K562 (cell line): ENCODE measurements around the gene CCT7. TPM values are rescaled to one million over a fixed set of nuclear protein-coding genes. Genes with fewer than 3 reads are reported as not detected.

Experiments used
- CBFA2T2 ChIP-seq: fragments of 450-650 bp; conservative IDR thresholded peaks from 2 replicates; pipeline ENCODE4 v1.6.1; 2017; ENCODE audit warnings: mild to moderate bottlenecking
- CBFA2T3 ChIP-seq: fragments of 450-650 bp; IDR thresholded peaks from 2 replicates; pipeline ENCODE4 v1.6.1; 2017
- EHMT2 ChIP-seq: fragments of 450-650 bp; IDR thresholded peaks from 2 replicates; pipeline ENCODE4 v1.6.1; 2018; ENCODE audit warnings: antibody characterized with exemption
- MIER1 ChIP-seq: fragments of 450-650 bp; IDR thresholded peaks from 2 replicates; pipeline ENCODE4 v1.6.1; 2016; ENCODE audit warnings: antibody characterized with exemption, mild to moderate bottlenecking, low read depth
- NEUROD1 ChIP-seq: fragments of 150-350 bp; IDR thresholded peaks from 2 replicates; pipeline ENCODE4 v1.6.1; 2014; ENCODE audit warnings: borderline replicate concordance, low read length, low read depth; ENCODE audit not compliant: partially characterized antibody
- NFE2L1 ChIP-seq: fragments of 450-650 bp; IDR thresholded peaks from 2 replicates; pipeline ENCODE4 v1.6.1; 2016; ENCODE audit warnings: missing genetic modification characterization, low read depth, mild to moderate bottlenecking, missing compliant biosample characterization, moderate library complexity, borderline replicate concordance
- POU5F1 ChIP-seq: fragments of 150-350 bp; IDR thresholded peaks from 2 replicates; pipeline ENCODE4 v1.6.1; 2014; ENCODE audit warnings: borderline replicate concordance, low read length, low read depth, mild to moderate bottlenecking; ENCODE audit not compliant: partially characterized antibody
- RBM22 ChIP-seq: fragments of 200-400 bp; formaldehyde crosslinking; IDR thresholded peaks from 2 replicates; pipeline ENCODE4 v1.6.1; 2018; ENCODE audit warnings: low read length, low read depth; ENCODE audit not compliant: poor library complexity, severe bottlenecking
- SLC30A9 ChIP-seq: fragments of 250-450 bp; sonication (Bioruptor Pico); IDR thresholded peaks from 2 replicates; pipeline ENCODE4 v1.8.0; 2022; ENCODE audit warnings: mild to moderate bottlenecking, moderate library complexity
- SNRNP70 ChIP-seq: fragments of 200-400 bp; formaldehyde crosslinking; optimal IDR thresholded peaks from 2 replicates; pipeline ENCODE3; 2017; ENCODE audit warnings: low read depth, low read length
- TAF1 ChIP-seq: IDR thresholded peaks from 2 replicates; pipeline ENCODE4 v1.6.1; 2011; ENCODE audit warnings: mild to moderate bottlenecking, low read length, moderate library complexity; ENCODE audit not compliant: insufficient read depth, control insufficient read depth, severe bottlenecking; ENCODE audit errors: extremely low read depth
- TCF7L2 ChIP-seq: fragments of 150-350 bp; IDR thresholded peaks from 2 replicates; pipeline ENCODE4 v1.6.1; 2016; ENCODE audit warnings: low read depth, mild to moderate bottlenecking, low read length, moderate library complexity
- U2AF1 ChIP-seq: fragments of 200-400 bp; formaldehyde crosslinking; optimal IDR thresholded peaks from 2 replicates; pipeline ENCODE3; 2017; ENCODE audit warnings: mild to moderate bottlenecking, low read depth, low read length, moderate library complexity
- ZBTB17 ChIP-seq: fragments of 450-650 bp; formaldehyde crosslinking; IDR thresholded peaks from 2 replicates; pipeline ENCODE4 v1.4.0; 2020; ENCODE audit warnings: mild to moderate bottlenecking
- ZNF133 ChIP-seq: fragments of 250-450 bp; sonication (Bioruptor Pico); IDR thresholded peaks from 2 replicates; pipeline ENCODE4 v1.4.0; 2020; ENCODE audit warnings: mild to moderate bottlenecking
- polyA plus RNA-seq, 8 experiments: library from polyadenylated mRNA; depleted of rRNA in 4 of 8; stranded (reverse) in 5 of 8; unstranded in 3 of 8; fragments of >200 nt; fragmentation: Nextera tagmentation in 2 of 8; fragmentation: Illumina TruSeq in 1 of 8; extraction: Ambion mirVana in 2 of 8; extraction: Trizol in 1 of 8; gene quantifications; 2 replicates each; pipeline versions ENCODE4 v1.2.1 to v1.2.3, GENCODE V29; 2011 to 2014; ENCODE audit warnings: inconsistent platforms in 1 of 8, missing spikeins in 1 of 8
- total RNA-seq, 7 experiments: library from RNA; depleted of rRNA in 6 of 7; stranded (reverse); fragments of >200 nt in 6 of 7; fragmentation: Illumina TruSeq in 2 of 7; extraction: Trizol in 2 of 7; gene quantifications; 2 replicates each; pipeline versions ENCODE4 v1.2.1 to v1.2.3, GENCODE V29; 2011 to 2021; ENCODE audit warnings: low replicate concordance in 1 of 7
- TF ChIP-seq, protein P1 (sequence below): sonication (generic); formaldehyde crosslinking; IDR thresholded peaks from 2 replicates; pipeline ENCODE4 v1.8.0; 2022; ENCODE audit warnings: mild to moderate bottlenecking, missing genetic modification reagents
- TF ChIP-seq, protein P2 (sequence below): fragments of 450-650 bp; IDR thresholded peaks from 2 replicates; pipeline ENCODE4 v1.6.1; 2016; ENCODE audit warnings: missing biosample characterization, missing genetic modification characterization
- TF ChIP-seq, protein P3 (sequence below), 2 experiments: fragments of 450-650 bp; IDR thresholded peaks; 2 replicates each; pipeline ENCODE4 v1.6.1; 2016
- TF ChIP-seq, protein P4 (sequence below): fragments of 250-450 bp; sonication (Bioruptor Pico); IDR thresholded peaks from 2 replicates; pipeline ENCODE4 v1.5.0; 2020; ENCODE audit warnings: mild to moderate bottlenecking

Gene CCT7
- total and polyA plus RNA-seq, 9 of the 15 experiments (the other 6 are each of a cell fraction or from before 2014, with no cell fraction given): 326 to 856 (median 638) TPM

DNA sequence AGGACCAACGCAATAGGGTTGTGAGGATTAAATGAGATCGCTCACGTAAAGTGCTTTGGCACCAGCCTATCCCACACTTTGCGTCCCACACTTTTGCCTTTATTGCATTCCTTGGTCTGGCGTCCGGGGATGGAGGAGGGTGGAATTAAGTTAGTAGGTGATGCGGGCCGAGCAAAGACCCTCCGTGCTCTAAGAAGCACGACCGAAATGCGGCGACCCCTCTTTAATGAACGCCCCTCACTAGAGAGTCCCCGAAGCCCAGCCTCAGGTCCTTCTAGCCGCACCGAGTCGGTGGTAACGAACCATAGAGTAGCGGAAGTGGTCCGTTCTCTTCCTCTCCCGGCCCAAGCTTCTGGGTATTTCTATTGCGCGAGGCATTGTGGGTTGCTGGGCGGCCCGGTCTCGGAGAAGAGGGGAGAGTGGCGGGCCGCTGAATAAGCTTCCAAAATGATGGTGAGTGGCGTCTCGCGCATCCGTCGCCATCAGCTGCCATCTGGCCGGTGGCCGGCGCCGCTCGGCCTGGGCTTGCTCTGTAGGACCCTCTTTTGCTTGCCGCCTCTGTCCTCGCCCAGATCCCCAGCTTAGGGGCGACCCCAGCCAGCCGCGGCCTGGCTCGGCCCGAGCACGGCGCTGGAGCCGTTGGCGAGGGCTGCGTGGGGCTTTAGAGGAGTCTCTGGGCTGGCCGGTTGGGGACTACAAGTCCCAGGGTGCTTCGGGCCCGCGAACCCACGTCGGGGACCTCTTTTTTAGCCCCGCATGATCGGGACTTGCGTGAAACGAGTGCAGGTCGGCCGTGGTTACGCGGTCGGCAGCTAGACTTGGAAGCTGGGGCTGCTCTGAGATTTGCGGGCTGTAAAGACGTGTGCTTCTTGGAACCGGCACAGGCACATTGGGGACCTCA, at the start of gene CCT7 (continued):
- TF ChIP-seq, protein P1, sequence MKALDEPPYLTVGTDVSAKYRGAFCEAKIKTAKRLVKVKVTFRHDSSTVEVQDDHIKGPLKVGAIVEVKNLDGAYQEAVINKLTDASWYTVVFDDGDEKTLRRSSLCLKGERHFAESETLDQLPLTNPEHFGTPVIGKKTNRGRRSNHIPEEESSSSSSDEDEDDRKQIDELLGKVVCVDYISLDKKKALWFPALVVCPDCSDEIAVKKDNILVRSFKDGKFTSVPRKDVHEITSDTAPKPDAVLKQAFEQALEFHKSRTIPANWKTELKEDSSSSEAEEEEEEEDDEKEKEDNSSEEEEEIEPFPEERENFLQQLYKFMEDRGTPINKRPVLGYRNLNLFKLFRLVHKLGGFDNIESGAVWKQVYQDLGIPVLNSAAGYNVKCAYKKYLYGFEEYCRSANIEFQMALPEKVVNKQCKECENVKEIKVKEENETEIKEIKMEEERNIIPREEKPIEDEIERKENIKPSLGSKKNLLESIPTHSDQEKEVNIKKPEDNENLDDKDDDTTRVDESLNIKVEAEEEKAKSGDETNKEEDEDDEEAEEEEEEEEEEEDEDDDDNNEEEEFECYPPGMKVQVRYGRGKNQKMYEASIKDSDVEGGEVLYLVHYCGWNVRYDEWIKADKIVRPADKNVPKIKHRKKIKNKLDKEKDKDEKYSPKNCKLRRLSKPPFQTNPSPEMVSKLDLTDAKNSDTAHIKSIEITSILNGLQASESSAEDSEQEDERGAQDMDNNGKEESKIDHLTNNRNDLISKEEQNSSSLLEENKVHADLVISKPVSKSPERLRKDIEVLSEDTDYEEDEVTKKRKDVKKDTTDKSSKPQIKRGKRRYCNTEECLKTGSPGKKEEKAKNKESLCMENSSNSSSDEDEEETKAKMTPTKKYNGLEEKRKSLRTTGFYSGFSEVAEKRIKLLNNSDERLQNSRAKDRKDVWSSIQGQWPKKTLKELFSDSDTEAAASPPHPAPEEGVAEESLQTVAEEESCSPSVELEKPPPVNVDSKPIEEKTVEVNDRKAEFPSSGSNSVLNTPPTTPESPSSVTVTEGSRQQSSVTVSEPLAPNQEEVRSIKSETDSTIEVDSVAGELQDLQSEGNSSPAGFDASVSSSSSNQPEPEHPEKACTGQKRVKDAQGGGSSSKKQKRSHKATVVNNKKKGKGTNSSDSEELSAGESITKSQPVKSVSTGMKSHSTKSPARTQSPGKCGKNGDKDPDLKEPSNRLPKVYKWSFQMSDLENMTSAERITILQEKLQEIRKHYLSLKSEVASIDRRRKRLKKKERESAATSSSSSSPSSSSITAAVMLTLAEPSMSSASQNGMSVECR (CRISPR knock-in tag): no peak
- TF ChIP-seq NEUROD1 (no peak), CBFA2T3 (no peak), MIER1 (no peak), EHMT2 (no peak), NFE2L1 (no peak), POU5F1 (no peak), SLC30A9 (no peak), RBM22 (peak; percentile 92), TAF1 (peak; percentile 99), SNRNP70 (no peak), U2AF1 (peak; percentile 46), ZBTB17 (no peak; the same call in 1 of the 2 replicates), ZNF133 (CRISPR knock-in tag) (no peak), CBFA2T2 (no peak), TCF7L2 (no peak)
- TF ChIP-seq, protein P2, sequence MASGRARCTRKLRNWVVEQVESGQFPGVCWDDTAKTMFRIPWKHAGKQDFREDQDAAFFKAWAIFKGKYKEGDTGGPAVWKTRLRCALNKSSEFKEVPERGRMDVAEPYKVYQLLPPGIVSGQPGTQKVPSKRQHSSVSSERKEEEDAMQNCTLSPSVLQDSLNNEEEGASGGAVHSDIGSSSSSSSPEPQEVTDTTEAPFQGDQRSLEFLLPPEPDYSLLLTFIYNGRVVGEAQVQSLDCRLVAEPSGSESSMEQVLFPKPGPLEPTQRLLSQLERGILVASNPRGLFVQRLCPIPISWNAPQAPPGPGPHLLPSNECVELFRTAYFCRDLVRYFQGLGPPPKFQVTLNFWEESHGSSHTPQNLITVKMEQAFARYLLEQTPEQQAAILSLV (tag): no peak
- TF ChIP-seq, protein P3, sequence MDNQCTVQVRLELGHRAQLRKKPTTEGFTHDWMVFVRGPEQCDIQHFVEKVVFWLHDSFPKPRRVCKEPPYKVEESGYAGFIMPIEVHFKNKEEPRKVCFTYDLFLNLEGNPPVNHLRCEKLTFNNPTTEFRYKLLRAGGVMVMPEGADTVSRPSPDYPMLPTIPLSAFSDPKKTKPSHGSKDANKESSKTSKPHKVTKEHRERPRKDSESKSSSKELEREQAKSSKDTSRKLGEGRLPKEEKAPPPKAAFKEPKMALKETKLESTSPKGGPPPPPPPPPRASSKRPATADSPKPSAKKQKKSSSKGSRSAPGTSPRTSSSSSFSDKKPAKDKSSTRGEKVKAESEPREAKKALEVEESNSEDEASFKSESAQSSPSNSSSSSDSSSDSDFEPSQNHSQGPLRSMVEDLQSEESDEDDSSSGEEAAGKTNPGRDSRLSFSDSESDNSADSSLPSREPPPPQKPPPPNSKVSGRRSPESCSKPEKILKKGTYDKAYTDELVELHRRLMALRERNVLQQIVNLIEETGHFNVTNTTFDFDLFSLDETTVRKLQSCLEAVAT (IDR thresholded peaks at IDR 0.05): no peak
- TF ChIP-seq, protein P4, sequence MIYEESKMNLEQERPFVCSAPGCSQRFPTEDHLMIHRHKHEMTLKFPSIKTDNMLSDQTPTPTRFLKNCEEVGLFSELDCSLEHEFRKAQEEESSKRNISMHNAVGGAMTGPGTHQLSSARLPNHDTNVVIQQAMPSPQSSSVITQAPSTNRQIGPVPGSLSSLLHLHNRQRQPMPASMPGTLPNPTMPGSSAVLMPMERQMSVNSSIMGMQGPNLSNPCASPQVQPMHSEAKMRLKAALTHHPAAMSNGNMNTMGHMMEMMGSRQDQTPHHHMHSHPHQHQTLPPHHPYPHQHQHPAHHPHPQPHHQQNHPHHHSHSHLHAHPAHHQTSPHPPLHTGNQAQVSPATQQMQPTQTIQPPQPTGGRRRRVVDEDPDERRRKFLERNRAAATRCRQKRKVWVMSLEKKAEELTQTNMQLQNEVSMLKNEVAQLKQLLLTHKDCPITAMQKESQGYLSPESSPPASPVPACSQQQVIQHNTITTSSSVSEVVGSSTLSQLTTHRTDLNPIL (CRISPR knock-in tag): no peak
